ENCODE measurements around the gene TUBGCP3.
A peak's percentile ranks its signal among the peaks of the same experiment; 100 is the strongest.

The TUBGCP3 gene

GRCh38 chr13:112446347-112446861, 141.5 kb downstream of the TUBGCP3 start:
- H3K4me2 ChIP-seq (ENCODE audit: low read length) = no peak overlapping the region
- no peak overlapping the region for H3K27ac ChIP-seq (ENCODE audit: low read depth, low read length)
- no peak overlapping the region for H2BK120ac ChIP-seq (ENCODE audit: low read depth, low read length)
- no peak overlapping the region for H3K9ac ChIP-seq (ENCODE audit: low read length)
- H4K8ac ChIP-seq (ENCODE audit: low read depth, low read length) = no peak overlapping the region
- H2BK5ac ChIP-seq (ENCODE audit: low read length) = no peak overlapping the region
- H3K79me1 ChIP-seq (ENCODE audit: low read length) = no peaks in the 10 kb centered on the region
- H4K5ac ChIP-seq (ENCODE audit: low read length) = no peak overlapping the region
- no CpG with 5 or more reads among the region's 12 CpGs for WGBS (ENCODE audit: extremely low coverage, insufficient coverage, low lambda C conversion rate)
- no peaks in the 10 kb centered on the region for H3K79me2 ChIP-seq (ENCODE audit: control insufficient read depth, insufficient read depth, low read length)
- H2AK5ac ChIP-seq (ENCODE audit: low read length) = no peak overlapping the region
- H3K18ac ChIP-seq (ENCODE audit: low read length) = no peak overlapping the region
- no peak overlapping the region for H2BK15ac ChIP-seq (replicated peaks; ENCODE audit: low read depth)
- H3K23ac ChIP-seq (ENCODE audit: low read length) = no peak overlapping the region
- H3K4me1 ChIP-seq (ENCODE audit: control insufficient read depth, low read depth, low read length) = no peaks in the 10 kb centered on the region
- no peaks in the 10 kb centered on the region for H3K36me3 ChIP-seq (ENCODE audit: control insufficient read depth, insufficient read depth, low read length)
- H3K4me3 ChIP-seq (ENCODE audit: low read length) = no peak overlapping the region
- H3K4ac ChIP-seq (ENCODE audit: low read depth, low read length) = no peak overlapping the region
- H3K27me3 ChIP-seq (ENCODE audit: insufficient read depth, low read length, poor library complexity) = no peaks in the 10 kb centered on the region
- no peak overlapping the region for H3K56ac ChIP-seq (ENCODE audit: low read length)
- DNase-seq = no peak

GRCh38 chr13:112445411-112446271, 142.3 kb downstream of the TUBGCP3 start:
- no peak overlapping the region for H3K27ac ChIP-seq (ENCODE audit: low read depth, low read length)
- H3K9ac ChIP-seq (ENCODE audit: low read length) = no peak overlapping the region

GRCh38 chr13:112444416-112445399, 143.2 kb downstream of the TUBGCP3 start:
- no CpG with 5 or more reads among the region's 42 CpGs for WGBS (ENCODE audit: extremely low coverage, insufficient coverage, low lambda C conversion rate)
- Histone ChIP-seq H3K4me1 (ENCODE audit: control insufficient read depth, low read depth, low read length) (no peaks in the 10 kb centered on the region), H3K36me3 (ENCODE audit: control insufficient read depth, insufficient read depth, low read length) (no peaks in the 10 kb centered on the region), H3K79me2 (ENCODE audit: control insufficient read depth, insufficient read depth, low read length) (no peaks in the 10 kb centered on the region), H2BK15ac (replicated peaks; ENCODE audit: low read depth) (no peak overlapping the region), H3K4me3 (ENCODE audit: low read length) (no peak overlapping the region), H2BK120ac (ENCODE audit: low read depth, low read length) (no peak overlapping the region), H3K23ac (ENCODE audit: low read length) (no peak overlapping the region), H3K9ac (ENCODE audit: low read length) (no peak overlapping the region), H4K5ac (ENCODE audit: low read length) (no peak overlapping the region), H3K4ac (ENCODE audit: low read depth, low read length) (no peak overlapping the region), H2AK5ac (ENCODE audit: low read length) (no peak overlapping the region), H3K56ac (ENCODE audit: low read length) (no peak overlapping the region), H2BK5ac (ENCODE audit: low read length) (no peak overlapping the region), H3K27ac (ENCODE audit: low read depth, low read length) (no peak overlapping the region), H4K8ac (ENCODE audit: low read depth, low read length) (no peak overlapping the region), H3K18ac (ENCODE audit: low read length) (no peak overlapping the region), H3K4me2 (ENCODE audit: low read length) (no peak overlapping the region), H3K79me1 (ENCODE audit: low read length) (no peaks in the 10 kb centered on the region), H3K27me3 (ENCODE audit: insufficient read depth, low read length, poor library complexity) (no peaks in the 10 kb centered on the region)
- DNase-seq = no peak

More at GRCh38 chr13:112445411-112446271, 142.3 kb downstream of the TUBGCP3 start:
- H3K79me2 ChIP-seq (ENCODE audit: control insufficient read depth, insufficient read depth, low read length) = no peaks in the 10 kb centered on the region
- no peak overlapping the region for H2BK15ac ChIP-seq (replicated peaks; ENCODE audit: low read depth)
- H3K27me3 ChIP-seq (ENCODE audit: insufficient read depth, low read length, poor library complexity) = no peaks in the 10 kb centered on the region
- no peak for DNase-seq
- H3K4me2 ChIP-seq (ENCODE audit: low read length) = no peak overlapping the region
- H3K36me3 ChIP-seq (ENCODE audit: control insufficient read depth, insufficient read depth, low read length) = no peaks in the 10 kb centered on the region
- WGBS (ENCODE audit: extremely low coverage, insufficient coverage, low lambda C conversion rate) = no CpG with 5 or more reads among the region's 31 CpGs
- no peaks in the 10 kb centered on the region for H3K79me1 ChIP-seq (ENCODE audit: low read length)
- H4K5ac ChIP-seq (ENCODE audit: low read length) = no peak overlapping the region
- H3K4ac ChIP-seq (ENCODE audit: low read depth, low read length) = no peak overlapping the region
- H3K4me3 ChIP-seq (ENCODE audit: low read length) = no peak overlapping the region
- H3K23ac ChIP-seq (ENCODE audit: low read length) = no peak overlapping the region
- H3K4me1 ChIP-seq (ENCODE audit: control insufficient read depth, low read depth, low read length) = no peaks in the 10 kb centered on the region
- no peak overlapping the region for H2BK5ac ChIP-seq (ENCODE audit: low read length)
- no peak overlapping the region for H2AK5ac ChIP-seq (ENCODE audit: low read length)
- no peak overlapping the region for H3K18ac ChIP-seq (ENCODE audit: low read length)
- no peak overlapping the region for H4K8ac ChIP-seq (ENCODE audit: low read depth, low read length)
- no peak overlapping the region for H3K56ac ChIP-seq (ENCODE audit: low read length)
- H2BK120ac ChIP-seq (ENCODE audit: low read depth, low read length) = no peak overlapping the region

- Histone ChIP-seq H2AK5ac (ENCODE audit: low read length) (no peak overlapping the region), H4K5ac (ENCODE audit: low read length) (no peak overlapping the region), H2BK5ac (ENCODE audit: low read length) (no peak overlapping the region), H2BK120ac (ENCODE audit: low read depth, low read length) (no peak overlapping the region), H3K4me1 (ENCODE audit: control insufficient read depth, low read depth, low read length) (no peaks in the 10 kb centered on the region), H3K27me3 (ENCODE audit: insufficient read depth, low read length, poor library complexity) (no peaks in the 10 kb centered on the region), H3K18ac (ENCODE audit: low read length) (no peak overlapping the region), H3K36me3 (ENCODE audit: control insufficient read depth, insufficient read depth, low read length) (no peaks in the 10 kb centered on the region), H3K79me1 (ENCODE audit: low read length) (no peaks in the 10 kb centered on the region), H3K4me2 (ENCODE audit: low read length) (no peak overlapping the region), H2BK15ac (replicated peaks; ENCODE audit: low read depth) (no peak overlapping the region), H3K4ac (ENCODE audit: low read depth, low read length) (no peak overlapping the region), H3K79me2 (ENCODE audit: control insufficient read depth, insufficient read depth, low read length) (no peaks in the 10 kb centered on the region), H3K56ac (ENCODE audit: low read length) (no peak overlapping the region), H4K8ac (ENCODE audit: low read depth, low read length) (no peak overlapping the region), H3K9ac (ENCODE audit: low read length) (no peak overlapping the region), H3K23ac (ENCODE audit: low read length) (no peak overlapping the region), H3K4me3 (ENCODE audit: low read length) (no peak overlapping the region), H3K27ac (ENCODE audit: low read depth, low read length) (no peak overlapping the region)
- WGBS (ENCODE audit: extremely low coverage, insufficient coverage, low lambda C conversion rate) = no CpG with 5 or more reads among the region's 10 CpGs
- peak; percentile 82 for DNase-seq
These were observed 144.0 kb downstream of the TUBGCP3 start for GRCh38 chr13:112443995-112444311.

GRCh38 chr13:112443191-112443994, 144.6 kb downstream of the TUBGCP3 start:
- H3K79me1 ChIP-seq (ENCODE audit: low read length) = no peaks in the 10 kb centered on the region
- H3K4ac ChIP-seq (ENCODE audit: low read depth, low read length) = no peak overlapping the region
- no peak overlapping the region for H3K23ac ChIP-seq (ENCODE audit: low read length)
- H3K18ac ChIP-seq (ENCODE audit: low read length) = no peak overlapping the region
- no peak overlapping the region for H3K9ac ChIP-seq (ENCODE audit: low read length)
- whole genome bisulfite sequencing (ENCODE audit: extremely low coverage, insufficient coverage, low lambda C conversion rate) = no CpG with 5 or more reads among the region's 31 CpGs
- H3K4me3 ChIP-seq (ENCODE audit: low read length) = no peak overlapping the region
- no peak overlapping the region for H4K8ac ChIP-seq (ENCODE audit: low read depth, low read length)
- H2BK120ac ChIP-seq (ENCODE audit: low read depth, low read length) = no peak overlapping the region
- no peaks in the 10 kb centered on the region for H3K4me1 ChIP-seq (ENCODE audit: control insufficient read depth, low read depth, low read length)
- H2BK5ac ChIP-seq (ENCODE audit: low read length) = no peak overlapping the region
- H4K5ac ChIP-seq (ENCODE audit: low read length) = no peak overlapping the region
- no peak overlapping the region for H3K56ac ChIP-seq (ENCODE audit: low read length)
- H3K27me3 ChIP-seq (ENCODE audit: insufficient read depth, low read length, poor library complexity) = no peaks in the 10 kb centered on the region
- H3K27ac ChIP-seq (ENCODE audit: low read depth, low read length) = no peak overlapping the region
- peak; percentile 40 for DNase-seq
- H3K36me3 ChIP-seq (ENCODE audit: control insufficient read depth, insufficient read depth, low read length) = no peaks in the 10 kb centered on the region
- no peak overlapping the region for H3K4me2 ChIP-seq (ENCODE audit: low read length)
- no peak overlapping the region for H2BK15ac ChIP-seq (replicated peaks; ENCODE audit: low read depth)
- no peaks in the 10 kb centered on the region for H3K79me2 ChIP-seq (ENCODE audit: control insufficient read depth, insufficient read depth, low read length)
- H2AK5ac ChIP-seq (ENCODE audit: low read length) = no peak overlapping the region

Measured in mesendoderm (in vitro differentiated cells).